Measurements from ENCODE around the gene LMO7.

DNA sequence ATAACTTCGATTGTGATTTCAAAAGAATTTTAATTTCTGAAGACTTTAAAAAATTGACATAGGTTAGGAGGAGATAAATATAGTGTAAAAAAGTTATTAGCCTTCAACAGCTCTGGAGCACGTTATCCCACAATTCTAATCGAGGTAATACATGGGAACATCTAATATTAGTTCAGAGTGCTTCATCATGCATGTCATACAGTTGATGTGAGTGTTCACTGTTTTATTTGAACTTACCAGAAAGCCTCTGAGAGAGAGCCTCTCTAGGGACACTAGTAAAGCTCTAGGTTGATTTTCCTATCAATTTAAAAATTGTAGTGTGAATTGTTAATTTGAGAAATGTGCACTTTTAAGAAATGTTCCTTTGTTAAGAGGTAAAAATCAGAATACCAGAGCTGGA, 140.4 kb downstream of the LMO7 start:
- no peak for TF ChIP-seq RAD21 (CRISPR knock-in tag; IDR thresholded peaks at IDR 0.05)
- TF ChIP-seq, protein P1, sequence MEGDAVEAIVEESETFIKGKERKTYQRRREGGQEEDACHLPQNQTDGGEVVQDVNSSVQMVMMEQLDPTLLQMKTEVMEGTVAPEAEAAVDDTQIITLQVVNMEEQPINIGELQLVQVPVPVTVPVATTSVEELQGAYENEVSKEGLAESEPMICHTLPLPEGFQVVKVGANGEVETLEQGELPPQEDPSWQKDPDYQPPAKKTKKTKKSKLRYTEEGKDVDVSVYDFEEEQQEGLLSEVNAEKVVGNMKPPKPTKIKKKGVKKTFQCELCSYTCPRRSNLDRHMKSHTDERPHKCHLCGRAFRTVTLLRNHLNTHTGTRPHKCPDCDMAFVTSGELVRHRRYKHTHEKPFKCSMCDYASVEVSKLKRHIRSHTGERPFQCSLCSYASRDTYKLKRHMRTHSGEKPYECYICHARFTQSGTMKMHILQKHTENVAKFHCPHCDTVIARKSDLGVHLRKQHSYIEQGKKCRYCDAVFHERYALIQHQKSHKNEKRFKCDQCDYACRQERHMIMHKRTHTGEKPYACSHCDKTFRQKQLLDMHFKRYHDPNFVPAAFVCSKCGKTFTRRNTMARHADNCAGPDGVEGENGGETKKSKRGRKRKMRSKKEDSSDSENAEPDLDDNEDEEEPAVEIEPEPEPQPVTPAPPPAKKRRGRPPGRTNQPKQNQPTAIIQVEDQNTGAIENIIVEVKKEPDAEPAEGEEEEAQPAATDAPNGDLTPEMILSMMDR (CRISPR knock-in tag; IDR thresholded peaks at IDR 0.05): no peak
- TF ChIP-seq SP1 (IDR thresholded peaks at IDR 0.05): no peak
- no peak for TF ChIP-seq SP1 (CRISPR knock-in tag; IDR thresholded peaks at IDR 0.05)
- no peak for TF ChIP-seq CHD2 (IDR thresholded peaks at IDR 0.05; ENCODE audit: low read depth, low read length)
- TF ChIP-seq ZNF17 (CRISPR knock-in tag; IDR thresholded peaks at IDR 0.05): no peak
- TF ChIP-seq, protein P2, sequence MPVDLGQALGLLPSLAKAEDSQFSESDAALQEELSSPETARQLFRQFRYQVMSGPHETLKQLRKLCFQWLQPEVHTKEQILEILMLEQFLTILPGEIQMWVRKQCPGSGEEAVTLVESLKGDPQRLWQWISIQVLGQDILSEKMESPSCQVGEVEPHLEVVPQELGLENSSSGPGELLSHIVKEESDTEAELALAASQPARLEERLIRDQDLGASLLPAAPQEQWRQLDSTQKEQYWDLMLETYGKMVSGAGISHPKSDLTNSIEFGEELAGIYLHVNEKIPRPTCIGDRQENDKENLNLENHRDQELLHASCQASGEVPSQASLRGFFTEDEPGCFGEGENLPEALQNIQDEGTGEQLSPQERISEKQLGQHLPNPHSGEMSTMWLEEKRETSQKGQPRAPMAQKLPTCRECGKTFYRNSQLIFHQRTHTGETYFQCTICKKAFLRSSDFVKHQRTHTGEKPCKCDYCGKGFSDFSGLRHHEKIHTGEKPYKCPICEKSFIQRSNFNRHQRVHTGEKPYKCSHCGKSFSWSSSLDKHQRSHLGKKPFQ (CRISPR knock-in tag; IDR thresholded peaks at IDR 0.05; ENCODE audit: insufficient replicate concordance): no peak
- TF ChIP-seq POLR2AphosphoS2 (IDR thresholded peaks at IDR 0.05; ENCODE audit: low read depth, low read length): no peak
- TF ChIP-seq POLR2G (IDR thresholded peaks at IDR 0.05; ENCODE audit: low read depth, low read length): no peak
- TF ChIP-seq ZNF343 (CRISPR knock-in tag; IDR thresholded peaks at IDR 0.05): no peak

Measured in HepG2 (cell line).